Smooth muscle cell (in vitro differentiated cells): ENCODE results near the gene AMBRA1. TPM values are rescaled to one million over a fixed set of nuclear protein-coding genes. Genes with fewer than 3 reads are reported as not detected.

Experiments
- DNase-seq: peaks from one replicate; lab custom pipeline; 2025; ENCODE audit not compliant: unreplicated experiment; lab: John Stamatoyannopoulos, UW
- H2AFZ ChIP-seq: fragments of 200-600 bp; sonication (generic); 2 replicates; pipeline ENCODE4 v1.6.0; 2016; ENCODE audit warnings: antibody characterized with exemption, low read depth, mild to moderate bottlenecking
- H3F3A ChIP-seq: fragments of 200-600 bp; sonication (generic); 2 replicates; pipeline ENCODE4 v1.6.0; 2017; ENCODE audit warnings: antibody characterized with exemption, low read depth
- H3K27ac ChIP-seq: fragments of 200-600 bp; sonication (generic); 2 replicates; pipeline ENCODE4 v1.5.1; 2016; ENCODE audit warnings: low read depth, mild to moderate bottlenecking
- H3K27me3 ChIP-seq: fragments of 200-600 bp; sonication (generic); 2 replicates; pipeline ENCODE4 v1.6.1; 2016; ENCODE audit warnings: low read depth, mild to moderate bottlenecking
- H3K36me3 ChIP-seq: fragments of 200-600 bp; sonication (generic); 2 replicates; pipeline ENCODE4 v1.5.1; 2016; ENCODE audit warnings: low read depth
- H3K4me1 ChIP-seq: fragments of 200-600 bp; sonication (generic); 2 replicates; pipeline ENCODE4 v1.5.1; 2016; ENCODE audit warnings: low read depth
- H3K4me2 ChIP-seq: fragments of 200-600 bp; sonication (generic); 2 replicates; pipeline ENCODE4 v1.6.0; 2016; ENCODE audit warnings: mild to moderate bottlenecking
- H3K4me3 ChIP-seq: fragments of 200-600 bp; sonication (generic); 2 replicates; pipeline ENCODE4 v1.5.1; 2016; ENCODE audit warnings: mild to moderate bottlenecking
- H3K79me2 ChIP-seq: fragments of 200-600 bp; sonication (generic); 2 replicates; pipeline ENCODE4 v1.6.0; 2016; ENCODE audit warnings: low read depth, mild to moderate bottlenecking
- H3K9ac ChIP-seq: fragments of 200-600 bp; sonication (generic); 2 replicates; pipeline ENCODE4 v1.6.0; 2016; ENCODE audit warnings: low read depth
- H3K9me3 ChIP-seq: fragments of 200-600 bp; sonication (generic); replicated peaks from 2 replicates; pipeline ENCODE4 v1.5.1; 2016; ENCODE audit warnings: low read depth
- H4K20me1 ChIP-seq: fragments of 200-600 bp; sonication (generic); 2 replicates; pipeline ENCODE4 v1.6.0; 2016; ENCODE audit warnings: low read depth
- WGBS: methylation state at CpG from one replicate; pipeline ENCODE4 v1.1.7; 2016; ENCODE audit warnings: low lambda C conversion rate; 5-methylcytosine and 5-hydroxymethylcytosine counted together
- polyA plus RNA-seq: library from polyadenylated mRNA; unstranded; fragments of >200 nt; fragmentation: Nextera tagmentation; extraction: Ambion mirVana; gene quantifications from 2 replicates; pipeline ENCODE4 v1.2.1, GENCODE V29; 2016
- total RNA-seq: library from RNA; depleted of rRNA; stranded (reverse); fragments of >200 nt; gene quantifications from 2 replicates; pipeline ENCODE4 v1.2.3, GENCODE V29; 2014
- TF ChIP-seq, protein P1 (sequence below): fragments of 200-600 bp; sonication (generic); IDR thresholded peaks from 2 replicates; pipeline ENCODE4 v1.5.1; 2017; ENCODE audit warnings: borderline replicate concordance, mild to moderate bottlenecking, antibody characterized with exemption; ENCODE audit not compliant: insufficient read depth, poor library complexity, severe bottlenecking

Gene AMBRA1
- total and polyA plus RNA-seq, 2 experiments from 2014 or later = 10.3 to 38.3 TPM

DNA sequence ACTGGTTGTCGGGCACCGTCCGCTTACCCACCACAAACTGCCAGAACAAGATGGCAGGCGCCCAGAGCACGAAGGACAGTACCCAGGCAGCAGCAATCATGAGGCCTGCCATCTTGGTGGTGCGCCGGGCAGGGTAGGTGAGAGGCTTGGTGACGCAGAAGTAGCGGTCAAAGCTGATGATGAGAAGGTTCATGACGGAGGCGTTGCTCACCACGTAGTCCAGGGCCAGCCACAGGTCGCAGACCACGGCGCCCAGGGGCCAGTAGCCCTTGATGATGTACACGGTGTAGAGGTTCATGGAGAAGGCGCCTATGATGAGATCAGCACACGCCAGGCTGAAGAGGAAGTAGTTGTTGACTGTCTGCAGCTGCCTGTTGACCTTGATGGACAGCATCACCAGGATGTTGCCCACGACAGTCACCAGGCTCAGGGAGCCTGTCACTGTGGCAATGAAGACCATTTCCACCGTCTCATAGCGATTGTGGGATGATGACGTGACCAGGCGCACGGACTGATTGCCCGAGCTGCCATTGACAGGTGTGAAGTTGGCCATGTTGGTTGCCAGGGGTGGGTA is 207.7 kb downstream of the AMBRA1 start:
- H3K9me3 ChIP-seq = no peaks in the 10 kb centered on the region
- TF ChIP-seq, protein P1, sequence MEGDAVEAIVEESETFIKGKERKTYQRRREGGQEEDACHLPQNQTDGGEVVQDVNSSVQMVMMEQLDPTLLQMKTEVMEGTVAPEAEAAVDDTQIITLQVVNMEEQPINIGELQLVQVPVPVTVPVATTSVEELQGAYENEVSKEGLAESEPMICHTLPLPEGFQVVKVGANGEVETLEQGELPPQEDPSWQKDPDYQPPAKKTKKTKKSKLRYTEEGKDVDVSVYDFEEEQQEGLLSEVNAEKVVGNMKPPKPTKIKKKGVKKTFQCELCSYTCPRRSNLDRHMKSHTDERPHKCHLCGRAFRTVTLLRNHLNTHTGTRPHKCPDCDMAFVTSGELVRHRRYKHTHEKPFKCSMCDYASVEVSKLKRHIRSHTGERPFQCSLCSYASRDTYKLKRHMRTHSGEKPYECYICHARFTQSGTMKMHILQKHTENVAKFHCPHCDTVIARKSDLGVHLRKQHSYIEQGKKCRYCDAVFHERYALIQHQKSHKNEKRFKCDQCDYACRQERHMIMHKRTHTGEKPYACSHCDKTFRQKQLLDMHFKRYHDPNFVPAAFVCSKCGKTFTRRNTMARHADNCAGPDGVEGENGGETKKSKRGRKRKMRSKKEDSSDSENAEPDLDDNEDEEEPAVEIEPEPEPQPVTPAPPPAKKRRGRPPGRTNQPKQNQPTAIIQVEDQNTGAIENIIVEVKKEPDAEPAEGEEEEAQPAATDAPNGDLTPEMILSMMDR = no peak
- H3K9ac ChIP-seq = no peak overlapping the region
- no peak overlapping the region for H3K27ac ChIP-seq
- no peaks in the 10 kb centered on the region for H3K36me3 ChIP-seq
- peaks cover 22% of the 10 kb centered on the region for H3K4me1 ChIP-seq
- no peaks in the 10 kb centered on the region for H3K79me2 ChIP-seq
- no peak overlapping the region for H3K4me3 ChIP-seq
- H3F3A ChIP-seq = no peaks in the 10 kb centered on the region
- H3K27me3 ChIP-seq = peaks cover 31% of the 10 kb centered on the region
- H3K4me2 ChIP-seq = no peak overlapping the region
- H2AFZ ChIP-seq = no peak overlapping the region
- peaks cover 26% of the 10 kb centered on the region for H4K20me1 ChIP-seq
- DNase-seq = no peak
- WGBS = 97% methylated on average over 25 of the region's 25 CpGs

DNA sequence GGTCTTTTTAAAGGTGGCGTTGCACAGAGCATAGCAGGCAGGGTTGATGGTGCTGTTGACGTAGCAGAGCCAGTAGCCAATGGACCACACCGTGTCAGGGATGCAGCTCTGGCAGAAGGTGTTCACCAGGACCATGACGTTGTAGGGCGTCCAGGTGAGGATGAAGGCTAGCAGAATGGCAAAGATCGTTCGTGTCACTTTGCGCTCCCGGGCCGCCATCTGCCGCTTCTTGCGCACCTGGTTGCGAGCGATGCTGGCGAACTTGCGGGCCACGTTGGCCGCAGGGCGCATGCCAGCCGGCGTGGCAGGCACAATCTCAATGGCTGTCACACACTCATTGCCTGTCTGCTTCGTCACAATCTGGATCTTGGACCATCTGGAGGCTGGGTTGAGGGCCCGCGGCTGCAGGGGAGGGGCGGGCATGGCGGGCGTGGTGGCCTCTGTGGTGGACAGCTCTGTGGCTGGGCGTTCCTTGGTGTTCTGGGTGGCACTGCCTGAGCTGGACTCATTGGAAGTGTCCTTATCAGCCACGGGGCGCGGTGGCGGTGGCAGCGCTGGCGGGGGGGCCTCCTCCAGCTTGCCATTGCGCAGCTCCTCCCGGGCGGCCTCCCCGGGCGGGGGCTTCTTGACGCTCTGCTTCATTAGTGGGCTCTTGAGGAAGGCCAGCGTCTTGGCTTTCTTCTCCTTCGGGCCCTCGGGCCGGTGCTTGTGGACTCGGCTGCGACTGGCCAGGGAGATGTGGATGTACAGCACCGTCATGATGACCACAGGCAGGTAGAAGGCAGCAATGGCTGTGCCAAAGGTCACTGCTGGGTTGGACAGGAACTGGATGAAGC is 208.4 kb downstream of the AMBRA1 start:
- TF ChIP-seq, protein P1 = no peak
- Histone ChIP-seq H3K4me1 (peaks cover 19% of the 10 kb centered on the region), H3F3A (no peaks in the 10 kb centered on the region), H3K4me2 (no peak overlapping the region), H4K20me1 (peaks cover 21% of the 10 kb centered on the region), H3K36me3 (no peaks in the 10 kb centered on the region), H2AFZ (no peak overlapping the region), H3K9ac (no peak overlapping the region), H3K79me2 (no peaks in the 10 kb centered on the region), H3K4me3 (no peak overlapping the region), H3K9me3 (no peaks in the 10 kb centered on the region), H3K27me3 (peaks cover 24% of the 10 kb centered on the region), H3K27ac (no peak overlapping the region)
- DNase-seq = no peak
- 97% methylated on average over 47 of the region's 47 CpGs for WGBS

DNA sequence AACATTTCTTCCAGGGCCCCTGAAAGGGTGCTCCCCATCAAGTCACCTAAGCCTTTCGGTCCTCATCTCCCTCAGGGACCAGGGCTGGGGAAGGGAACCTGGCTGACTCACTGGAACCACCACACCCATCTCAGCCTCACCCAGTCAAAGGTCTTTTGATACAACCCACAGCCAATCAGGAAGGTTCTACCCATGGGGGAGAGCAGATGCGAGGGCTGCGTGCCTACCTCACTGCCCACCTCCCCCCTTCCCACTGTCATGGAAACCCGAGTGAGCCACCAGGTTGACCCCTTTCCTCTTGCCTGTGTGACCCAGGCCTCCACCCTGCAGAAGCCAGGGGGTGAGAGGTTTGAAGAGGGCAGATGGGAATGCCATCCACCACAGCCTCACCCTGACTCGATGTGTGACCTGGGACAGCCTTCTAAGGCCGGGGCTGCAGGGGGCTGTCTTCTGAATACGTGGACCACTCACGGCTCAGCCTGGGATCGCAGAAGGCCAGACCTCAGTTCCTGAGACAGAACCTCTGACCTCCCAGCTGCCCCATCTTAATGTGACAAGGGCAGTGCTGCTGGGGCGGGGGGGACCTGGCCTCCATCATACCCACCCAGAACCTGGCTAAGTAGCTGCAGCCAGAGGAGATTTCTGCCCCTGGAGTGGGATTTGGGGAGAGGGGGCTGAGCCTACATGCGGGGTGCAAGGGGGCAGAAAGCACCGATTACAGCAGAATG is 209.7 kb downstream of the AMBRA1 start:
- TF ChIP-seq, protein P1 = no peak
- H3K27ac ChIP-seq = no peak overlapping the region
- 82% methylated on average over 10 of the region's 12 CpGs for WGBS

More for the DNA sequence above, 209.7 kb downstream of the AMBRA1 start:
- Histone ChIP-seq H3F3A (peaks cover 3% of the 10 kb centered on the region), H3K4me1 (peaks cover 17% of the 10 kb centered on the region), H3K4me2 (no peak overlapping the region), H3K4me3 (no peak overlapping the region), H4K20me1 (peaks cover 17% of the 10 kb centered on the region), H3K36me3 (no peaks in the 10 kb centered on the region), H3K9ac (no peak overlapping the region), H3K79me2 (no peaks in the 10 kb centered on the region), H3K9me3 (no peaks in the 10 kb centered on the region), H3K27me3 (peaks cover 14% of the 10 kb centered on the region), H2AFZ (no peak overlapping the region)
- no peak for DNase-seq
